Measurements from ENCODE around the gene ZNFX1. TPM values are rescaled to one million over a fixed set of nuclear protein-coding genes. Genes with fewer than 3 reads are reported as not detected.
A peak's percentile ranks its signal among the peaks of the same experiment; 100 is the strongest.

ZNFX1 gene
- total RNA-seq, 1 donor from 2014 or later, result 25.0 TPM

DNA sequence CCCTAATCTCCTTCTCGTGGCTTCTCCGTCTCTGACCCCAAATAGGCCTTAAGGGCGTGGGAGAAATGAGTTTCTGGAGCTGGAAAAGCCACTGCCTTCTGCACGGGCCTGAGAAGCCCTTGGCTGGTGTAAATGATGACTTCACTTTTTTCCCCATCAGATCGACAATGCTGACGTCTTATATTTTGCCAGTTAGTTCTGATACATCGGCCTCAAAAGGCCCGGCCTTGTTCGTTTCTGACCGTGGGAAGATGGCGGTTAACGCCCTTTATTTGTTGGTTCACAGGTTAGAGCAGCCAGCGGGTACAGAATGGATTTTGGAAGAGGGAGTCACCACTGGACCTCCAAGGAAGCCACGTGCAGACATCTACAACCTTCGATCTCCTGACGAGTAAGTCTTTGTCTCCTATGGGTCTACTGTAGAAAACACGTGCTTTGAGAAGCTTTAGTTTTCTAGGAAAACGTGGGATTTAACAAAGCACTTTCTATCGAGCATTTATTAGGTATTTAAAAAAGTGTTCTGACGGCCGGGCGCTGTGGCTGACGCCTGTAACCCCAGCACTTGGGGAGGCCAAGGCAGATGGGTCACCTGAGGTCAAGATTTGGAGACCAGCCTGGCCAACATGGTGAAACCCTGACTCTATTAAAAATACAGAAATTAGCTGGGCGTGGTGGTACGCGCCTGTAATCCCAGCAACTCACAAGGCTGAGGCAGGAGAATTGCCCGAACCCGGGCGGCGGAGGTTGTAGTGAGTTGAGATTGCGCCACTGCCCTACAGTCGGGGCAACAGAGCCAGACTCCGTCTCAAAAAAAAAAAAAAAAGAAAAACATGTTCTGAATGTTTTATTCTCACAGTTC, 1.2 kb upstream of the ZNFX1 start:
- peaks cover 62% of the 10 kb centered on the region for H3K4me1 Mint-ChIP-seq (ENCODE audit: unreplicated experiment)
- H3K4me3 Mint-ChIP-seq (ENCODE audit: unreplicated experiment), result peak overlapping the region; percentile 99
- peaks cover 22% of the 10 kb centered on the region for H3K9me3 Mint-ChIP-seq (ENCODE audit: unreplicated experiment)
- peaks cover 24% of the 10 kb centered on the region for H3K27me3 Mint-ChIP-seq (ENCODE audit: unreplicated experiment)
- peak overlapping the region; percentile 97 for H3K27ac Mint-ChIP-seq (ENCODE audit: unreplicated experiment)
- peaks cover 69% of the 10 kb centered on the region for H3K36me3 Mint-ChIP-seq (ENCODE audit: low read depth, unreplicated experiment)
- peak; percentile 5 for DNase-seq (ENCODE audit: low spot score)
- TF ChIP-seq, protein P1, sequence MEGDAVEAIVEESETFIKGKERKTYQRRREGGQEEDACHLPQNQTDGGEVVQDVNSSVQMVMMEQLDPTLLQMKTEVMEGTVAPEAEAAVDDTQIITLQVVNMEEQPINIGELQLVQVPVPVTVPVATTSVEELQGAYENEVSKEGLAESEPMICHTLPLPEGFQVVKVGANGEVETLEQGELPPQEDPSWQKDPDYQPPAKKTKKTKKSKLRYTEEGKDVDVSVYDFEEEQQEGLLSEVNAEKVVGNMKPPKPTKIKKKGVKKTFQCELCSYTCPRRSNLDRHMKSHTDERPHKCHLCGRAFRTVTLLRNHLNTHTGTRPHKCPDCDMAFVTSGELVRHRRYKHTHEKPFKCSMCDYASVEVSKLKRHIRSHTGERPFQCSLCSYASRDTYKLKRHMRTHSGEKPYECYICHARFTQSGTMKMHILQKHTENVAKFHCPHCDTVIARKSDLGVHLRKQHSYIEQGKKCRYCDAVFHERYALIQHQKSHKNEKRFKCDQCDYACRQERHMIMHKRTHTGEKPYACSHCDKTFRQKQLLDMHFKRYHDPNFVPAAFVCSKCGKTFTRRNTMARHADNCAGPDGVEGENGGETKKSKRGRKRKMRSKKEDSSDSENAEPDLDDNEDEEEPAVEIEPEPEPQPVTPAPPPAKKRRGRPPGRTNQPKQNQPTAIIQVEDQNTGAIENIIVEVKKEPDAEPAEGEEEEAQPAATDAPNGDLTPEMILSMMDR (IDR thresholded peaks at IDR 0.05; ENCODE audit: unreplicated experiment), result no peak

DNA sequence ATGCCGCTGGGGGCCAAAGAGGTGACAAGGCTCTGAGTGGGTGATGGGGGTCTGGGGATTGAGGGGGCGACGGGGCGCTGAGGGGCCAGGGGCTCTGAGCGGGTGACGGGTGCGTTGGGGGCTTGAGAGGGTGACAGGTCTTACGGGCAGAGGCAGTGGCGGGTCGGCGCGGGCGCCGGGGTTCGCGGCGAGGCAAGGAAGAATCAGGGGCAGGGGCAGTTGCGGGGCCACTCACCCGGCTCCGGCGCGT, 146 bp downstream of the ZNFX1 start:
- peaks cover 22% of the 10 kb centered on the region for H3K9me3 Mint-ChIP-seq (ENCODE audit: unreplicated experiment)
- H3K27me3 Mint-ChIP-seq (ENCODE audit: unreplicated experiment), result peaks cover 19% of the 10 kb centered on the region
- TF ChIP-seq, protein P1 (IDR thresholded peaks at IDR 0.05; ENCODE audit: unreplicated experiment), result no peak
- peak overlapping the region; percentile 94 for H3K4me3 Mint-ChIP-seq (ENCODE audit: unreplicated experiment)
- H3K36me3 Mint-ChIP-seq (ENCODE audit: low read depth, unreplicated experiment), result peaks cover 56% of the 10 kb centered on the region
- H3K27ac Mint-ChIP-seq (ENCODE audit: unreplicated experiment), result peak overlapping the region; percentile 84
- DNase-seq (ENCODE audit: low spot score), result no peak
- peaks cover 50% of the 10 kb centered on the region for H3K4me1 Mint-ChIP-seq (ENCODE audit: unreplicated experiment)

DNA sequence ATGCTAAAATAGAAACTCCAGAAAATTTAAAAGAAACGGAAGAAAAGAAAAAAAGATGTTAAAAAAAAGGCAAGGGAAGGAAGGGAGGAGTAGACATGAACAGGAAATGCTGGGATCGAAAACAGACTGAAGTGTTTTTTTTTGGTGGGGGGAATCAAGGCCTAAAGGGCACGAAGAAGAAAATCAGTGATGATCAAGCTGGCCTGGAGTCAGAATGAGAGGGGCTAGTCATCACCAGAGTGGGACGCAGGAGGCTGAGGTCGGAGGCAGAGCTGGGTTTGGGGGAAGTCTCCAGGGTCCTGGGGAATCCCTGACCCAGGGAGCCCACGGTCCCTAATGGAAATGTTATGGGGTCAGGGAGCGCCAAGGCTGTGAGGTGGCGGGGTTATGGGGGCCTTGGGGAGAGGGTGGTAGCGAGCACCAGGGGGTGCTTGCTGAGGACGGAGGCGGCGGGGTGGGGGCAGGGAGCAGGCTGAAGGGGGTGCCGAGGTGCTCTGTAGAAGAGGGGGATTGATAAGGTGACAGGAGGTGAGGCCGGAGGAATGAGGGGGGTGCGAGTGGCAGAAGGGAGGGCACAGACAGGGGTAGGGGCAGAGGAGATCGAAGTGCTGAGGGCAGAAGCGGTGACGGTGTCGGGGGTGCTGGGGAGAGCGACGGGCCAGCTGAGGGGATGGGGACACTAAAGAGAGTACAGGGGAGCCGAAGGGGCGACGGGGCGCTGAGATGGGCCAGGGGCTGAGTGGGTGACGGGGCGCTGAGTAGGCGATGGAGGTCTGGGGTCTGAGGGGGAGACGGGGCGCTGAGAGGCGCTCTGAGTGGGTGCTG, 684 bp downstream of the ZNFX1 start:
- TF ChIP-seq, protein P1 (IDR thresholded peaks at IDR 0.05; ENCODE audit: unreplicated experiment), result no peak
- H3K36me3 Mint-ChIP-seq (ENCODE audit: low read depth, unreplicated experiment), result peaks cover 51% of the 10 kb centered on the region
- peaks cover 22% of the 10 kb centered on the region for H3K9me3 Mint-ChIP-seq (ENCODE audit: unreplicated experiment)
- peaks cover 44% of the 10 kb centered on the region for H3K4me1 Mint-ChIP-seq (ENCODE audit: unreplicated experiment)
- DNase-seq (ENCODE audit: low spot score), result peak; percentile 13
- H3K27me3 Mint-ChIP-seq (ENCODE audit: unreplicated experiment), result peaks cover 19% of the 10 kb centered on the region
- peak overlapping the region; percentile 94 for H3K4me3 Mint-ChIP-seq (ENCODE audit: unreplicated experiment)
- peak overlapping the region; percentile 84 for H3K27ac Mint-ChIP-seq (ENCODE audit: unreplicated experiment)

DNA sequence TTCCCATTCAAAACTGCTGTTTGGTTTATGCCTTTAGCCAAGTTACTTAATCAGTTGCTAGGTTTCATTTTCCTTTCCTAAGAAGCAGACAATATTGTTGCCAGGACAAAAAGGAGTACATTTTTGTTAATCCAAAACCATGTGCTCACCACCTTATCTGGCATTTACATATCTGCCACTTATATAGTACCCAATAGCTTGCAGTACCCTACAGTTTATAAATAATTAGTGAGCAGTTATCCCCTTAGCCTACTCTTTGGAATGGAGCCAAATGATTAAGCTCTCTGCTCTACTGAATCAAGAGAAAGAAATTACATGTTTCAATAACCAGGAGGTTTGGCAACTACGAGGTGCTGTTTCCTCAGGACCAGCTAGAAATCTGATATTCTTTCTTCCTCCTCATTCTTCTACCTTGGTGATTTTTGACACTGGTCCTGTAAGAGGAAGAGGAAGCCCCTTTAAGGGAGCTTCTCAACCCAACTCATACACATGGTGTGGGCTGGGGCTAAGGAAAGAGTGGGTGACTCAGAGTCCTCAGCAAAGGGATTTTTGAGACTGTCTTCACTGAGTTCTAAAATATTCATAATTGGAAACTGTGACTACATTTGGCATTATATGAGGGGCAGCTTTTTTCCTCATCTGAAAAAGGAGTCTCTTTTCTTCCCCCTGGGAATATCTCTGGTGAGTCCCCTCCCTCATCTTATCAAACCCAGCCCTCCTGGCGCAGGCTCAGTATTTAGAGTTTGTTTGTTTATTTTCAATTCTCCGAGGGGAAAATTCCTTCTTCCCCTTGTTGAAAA, 1.5 kb downstream of the ZNFX1 start:
- Mint-ChIP-seq H3K27me3 (ENCODE audit: unreplicated experiment) (peaks cover 17% of the 10 kb centered on the region), H3K4me3 (ENCODE audit: unreplicated experiment) (peak overlapping the region; percentile 94), H3K4me1 (ENCODE audit: unreplicated experiment) (peaks cover 41% of the 10 kb centered on the region), H3K36me3 (ENCODE audit: low read depth, unreplicated experiment) (peaks cover 48% of the 10 kb centered on the region), H3K27ac (ENCODE audit: unreplicated experiment) (peak overlapping the region; percentile 84), H3K9me3 (ENCODE audit: unreplicated experiment) (peaks cover 15% of the 10 kb centered on the region)
- TF ChIP-seq, protein P1 (IDR thresholded peaks at IDR 0.05; ENCODE audit: unreplicated experiment), result no peak
- DNase-seq (ENCODE audit: low spot score), result no peak

Measured in endothelial cell (in vitro differentiated cells).